ENCODE measurements around the gene TTBK1. TPM values are rescaled to one million over a fixed set of nuclear protein-coding genes. Genes with fewer than 3 reads are reported as not detected.

TTBK1 gene
- under 0.01 and 0.06 TPM in 2 replicates for total RNA-seq

DNA sequence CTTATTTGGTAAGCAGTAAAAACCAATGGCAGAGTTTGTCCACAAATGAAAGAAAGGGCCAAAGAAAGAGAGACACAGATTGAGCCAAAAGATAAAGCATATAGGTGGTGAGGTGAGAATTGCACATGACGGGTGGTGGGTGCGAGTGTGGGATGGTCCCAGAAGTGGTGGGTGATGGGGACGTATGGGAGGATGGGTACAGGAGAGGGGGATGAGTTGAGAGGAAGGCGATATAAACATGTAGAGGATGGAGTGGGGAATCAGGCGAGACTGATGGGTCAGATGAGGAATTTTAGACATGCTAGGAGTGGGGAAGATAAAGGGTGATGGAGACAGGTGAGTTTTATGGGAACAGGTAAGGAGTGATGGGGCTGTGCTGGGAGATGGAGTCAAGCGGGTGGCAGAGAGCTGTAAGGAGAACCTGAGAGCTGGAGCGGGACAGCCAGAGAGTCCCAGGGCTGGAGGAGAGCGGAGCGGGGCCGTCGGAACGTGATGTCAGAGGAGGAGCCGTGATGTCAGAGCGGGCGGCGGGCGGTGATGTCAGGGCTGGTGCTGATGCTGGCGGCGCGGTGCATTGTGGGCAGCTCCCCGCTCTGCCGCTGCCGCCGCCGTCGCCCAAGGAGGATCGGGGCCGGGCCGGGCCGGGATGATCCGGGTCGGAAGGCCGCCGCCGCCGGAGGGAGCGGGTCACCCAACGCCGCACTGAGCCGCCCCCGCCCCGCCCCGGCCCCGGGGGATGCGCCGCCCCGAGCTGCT is at the start of gene TTBK1:
TSS of gene TTBK1 (plus strand) at position 574 of the 756 bp plus-strand sequence. CDS start 3,180 bp downstream, outside the sequence.

DNA sequence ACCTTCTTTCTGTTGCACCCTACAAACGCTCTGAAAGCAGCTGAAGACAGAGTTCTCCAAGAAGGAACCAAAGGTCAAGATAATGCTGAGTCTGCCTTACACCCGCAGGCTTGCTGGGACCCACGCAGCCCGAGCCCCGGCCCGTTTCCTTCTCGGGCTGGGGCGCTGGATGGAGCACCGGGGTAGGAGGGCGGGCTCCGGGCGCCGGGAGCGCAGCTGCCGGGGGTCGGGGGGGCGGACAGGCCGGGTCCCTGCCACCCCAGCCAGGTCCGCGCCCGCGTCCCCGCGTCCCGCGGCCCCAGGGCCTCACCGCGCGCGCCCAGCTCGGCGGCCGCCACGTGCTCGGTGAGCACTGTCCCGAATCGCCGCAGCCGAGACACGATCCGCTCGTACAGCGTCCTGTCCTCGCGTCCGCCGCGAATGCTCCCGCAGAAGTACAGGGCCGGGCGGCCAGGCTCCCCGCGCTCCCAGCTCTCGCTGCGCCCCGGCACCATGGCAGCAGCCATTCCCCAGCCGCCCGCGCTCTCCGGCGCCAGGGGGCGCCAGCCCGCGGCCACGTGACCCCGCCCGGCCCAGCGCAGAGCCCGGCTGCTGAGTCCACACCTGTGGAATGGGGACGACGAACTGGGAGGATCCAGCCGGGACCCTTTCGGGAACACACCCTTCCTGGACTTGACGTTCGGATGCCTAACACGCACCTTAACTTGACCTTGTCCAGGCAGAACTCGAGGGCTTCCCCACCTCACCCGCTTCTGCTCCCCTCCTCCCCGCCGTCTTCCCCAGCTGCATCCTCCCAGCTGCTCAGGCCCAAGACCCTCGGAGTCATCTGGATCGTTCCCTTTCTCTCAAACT is 14.1 kb upstream of the TTBK1 start, which contains the start of gene DNPH1:
TSS of gene DNPH1 (minus strand) at position 531 of the 852 bp plus-strand sequence. CDS start at position 506, 25 bp downstream.

GRCh38 chr6:43297644-43298564 is 54.6 kb downstream of the TTBK1 start, which contains the start of gene SLC22A7:
TSS of gene SLC22A7 (plus strand) at chr6:43298260. CDS start at chr6:43298359, 99 bp downstream.

DNA sequence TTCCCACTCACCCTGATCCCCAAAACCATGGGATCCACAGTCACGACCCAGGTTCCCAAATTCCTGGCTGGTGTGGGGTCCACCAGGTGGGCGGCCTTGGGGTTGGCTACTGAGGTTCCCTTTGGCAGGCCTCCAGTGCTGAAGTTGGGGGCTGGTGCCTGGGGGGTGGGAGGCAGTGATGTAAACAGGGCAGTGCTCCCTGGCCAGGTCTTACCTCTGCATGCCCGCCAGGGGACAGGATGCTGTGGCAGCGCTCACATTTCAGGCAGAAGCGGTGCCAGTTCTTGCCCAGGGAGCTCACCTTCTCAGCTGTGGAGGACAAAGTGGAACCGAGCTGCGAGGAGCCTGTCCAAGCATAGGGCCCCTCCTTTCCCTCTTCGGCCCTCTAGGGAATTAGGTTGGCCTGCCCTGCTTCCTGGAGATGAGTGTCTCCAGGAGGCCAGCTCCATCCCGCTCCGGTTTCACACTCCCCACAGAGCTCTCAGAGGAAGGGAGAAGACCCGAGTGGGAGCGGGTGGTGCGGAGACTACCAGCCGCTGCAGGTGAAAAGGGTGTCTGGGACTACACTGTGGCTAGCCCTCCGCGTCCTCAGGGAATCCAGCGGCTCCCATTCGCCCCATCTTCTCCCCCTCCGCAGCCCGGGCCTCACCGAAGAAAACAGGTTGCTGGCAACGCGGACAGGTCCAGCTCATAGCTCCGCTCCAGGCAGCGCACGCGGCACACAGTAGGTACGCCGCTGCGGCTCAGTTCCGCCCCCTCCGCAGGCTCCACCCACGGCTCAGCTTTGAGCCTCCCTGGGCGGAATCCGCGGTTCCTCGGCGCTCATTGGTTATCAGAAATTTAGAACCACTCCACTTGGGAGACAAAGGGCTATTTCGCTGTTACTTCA is 65.1 kb downstream of the TTBK1 start, which contains the start of gene CRIP3:
TSS of gene CRIP3 (minus strand) at position 726 of the 889 bp plus-strand sequence. CDS start at position 692, 34 bp downstream.

Other genes starting within 250 kb of the TTBK1 start
- gene MEA1, start 229.5 kb upstream of the TTBK1 start, total RNA-seq = 38.9 and 39.6 TPM in 2 replicates
- gene KLHDC3, start 229.2 kb upstream of the TTBK1 start, total RNA-seq = 98.5 and 107 TPM in 2 replicates
- gene RRP36, start 221.9 kb upstream of the TTBK1 start, total RNA-seq = 59.3 and 85.0 TPM in 2 replicates
- gene CUL7, start 189.6 kb upstream of the TTBK1 start, total RNA-seq = 20.9 and 41.9 TPM in 2 replicates
- gene MRPL2, start 184.0 kb upstream of the TTBK1 start, total RNA-seq = 12.0 and 17.6 TPM in 2 replicates
- 14.2 and 20.8 TPM in 2 replicates for gene KLC4, start 183.8 kb upstream of the TTBK1 start, total RNA-seq
- gene PTK7, start 167.2 kb upstream of the TTBK1 start, total RNA-seq = 2.8 and 30.5 TPM in 2 replicates
- 10.2 and 16.6 TPM in 2 replicates for gene SRF, start 72.2 kb upstream of the TTBK1 start, total RNA-seq
- 20.1 and 40.0 TPM in 2 replicates for gene CUL9, start 61.3 kb upstream of the TTBK1 start, total RNA-seq
- gene DNPH1, start 14.0 kb upstream of the TTBK1 start, total RNA-seq = 25.9 and 36.3 TPM in 2 replicates
- not detected in 2 replicates for gene SLC22A7, start 54.8 kb downstream of the TTBK1 start, total RNA-seq
- gene CRIP3, start 65.3 kb downstream of the TTBK1 start, total RNA-seq = 0.19 TPM in 1 of 2 replicates, not detected in the other
- gene ZNF318, start 126.2 kb downstream of the TTBK1 start, total RNA-seq = 3.4 and 8.2 TPM in 2 replicates
- 12.8 and 30.3 TPM in 2 replicates for gene ABCC10, start 184.1 kb downstream of the TTBK1 start, total RNA-seq
- gene DLK2, start 212.1 kb downstream of the TTBK1 start, total RNA-seq = 0.16 and 1.1 TPM in 2 replicates
- gene TJAP1, start 234.1 kb downstream of the TTBK1 start, total RNA-seq = 6.8 and 13.7 TPM in 2 replicates

Data from bladder microvascular endothelial cell (primary cell).